HAP-1 (cell line): Measurements from ENCODE around the gene KIF26B.

Experiments used
- DNase-seq, 2 experiments: peaks; one replicate each; pipeline ENCODE4 v3.0.0-alpha.2; 2016 to 2020; ENCODE audit warnings: low spot score in 2 of 2
- H3K27me3 ChIP-seq: fragments of 250-450 bp; sonication (Bioruptor Pico); 2 replicates; pipeline ENCODE4 v1.5.1; 2020; ENCODE audit warnings: low read depth, mild to moderate bottlenecking, moderate library complexity
- H3K36me3 ChIP-seq: fragments of 250-450 bp; sonication (Bioruptor Pico); replicated peaks from 2 replicates; pipeline ENCODE4 v1.5.1; 2020; ENCODE audit warnings: mild to moderate bottlenecking
- H3K4me1 ChIP-seq: fragments of 250-450 bp; sonication (Bioruptor Pico); 2 replicates; pipeline ENCODE4 v1.5.1; 2020; ENCODE audit warnings: mild to moderate bottlenecking
- H3K4me3 ChIP-seq: fragments of 250-450 bp; sonication (Bioruptor Pico); 2 replicates; pipeline ENCODE4 v1.5.1; 2020; ENCODE audit warnings: mild to moderate bottlenecking, moderate library complexity
- H3K9me3 ChIP-seq: fragments of 250-450 bp; sonication (Bioruptor Pico); 2 replicates; pipeline ENCODE4 v1.5.1; 2020; ENCODE audit warnings: mild to moderate bottlenecking, moderate library complexity
- in situ Hi-C: fragments of 300-500 bp; cut with MboI; formaldehyde crosslinking; loops from 3 replicates; pipeline ENCODE4 v1.14.3; 2020; ENCODE audit warnings: low sequenced_read_pairs, inconsistent platforms, mixed read lengths

Gene KIF26B

GRCh38 chr1:245148861-245149260 is 5.9 kb upstream of the KIF26B start:
- in situ Hi-C loops, result no loop called here
- H3K4me1 ChIP-seq, result peaks cover 4% of the 10 kb centered on the region; the same call in 1 of the 2 replicates
- no peak for DNase-seq
- H3K4me3 ChIP-seq, result no peak overlapping the region
- peaks cover 12% of the 10 kb centered on the region for H3K27me3 ChIP-seq
- no peaks in the 10 kb centered on the region for H3K36me3 ChIP-seq
- no peaks in the 10 kb centered on the region for H3K9me3 ChIP-seq

- no peaks in the 10 kb centered on the region for H3K36me3 ChIP-seq
- H3K4me3 ChIP-seq, result peak overlapping the region; percentile 36
- H3K4me1 ChIP-seq, result peaks cover 7% of the 10 kb centered on the region
- no peaks in the 10 kb centered on the region for H3K9me3 ChIP-seq
- peak; percentile 76 to 78 for DNase-seq
- peaks cover 36% of the 10 kb centered on the region for H3K27me3 ChIP-seq
- in situ Hi-C loops, result loop anchor here (25.0 kb wide), 1 partner anchor 1334 kb away; no protein-coding TSS in a partner anchor
These were observed 1.7 kb upstream of the KIF26B start for GRCh38 chr1:245153081-245153551.

- in situ Hi-C loops, result loop anchor here (25.0 kb wide), 1 partner anchor 1334 kb away; no protein-coding TSS in a partner anchor
These were observed 995 bp upstream of the KIF26B start for GRCh38 chr1:245153552-245154428.

GRCh38 chr1:245155272-245156040 is 671 bp downstream of the KIF26B start:
- in situ Hi-C loops, result loop anchor here (5.0 to 25.0 kb wide), 2 partner anchors 847 to 1332 kb away; no protein-coding TSS in a partner anchor
- Histone ChIP-seq H3K4me1 (peaks cover 7% of the 10 kb centered on the region), H3K27me3 (peaks cover 36% of the 10 kb centered on the region), H3K36me3 (no peaks in the 10 kb centered on the region), H3K9me3 (no peaks in the 10 kb centered on the region), H3K4me3 (peak overlapping the region; percentile 36)
- DNase-seq, result peak in 1 of 2 experiments; percentile 32

More at GRCh38 chr1:245153552-245154428, 995 bp upstream of the KIF26B start:
- H3K27me3 ChIP-seq, result peaks cover 36% of the 10 kb centered on the region
- no peaks in the 10 kb centered on the region for H3K36me3 ChIP-seq
- peak in 1 of 2 experiments; percentile 20 for DNase-seq
- H3K9me3 ChIP-seq, result no peaks in the 10 kb centered on the region
- peaks cover 7% of the 10 kb centered on the region for H3K4me1 ChIP-seq
- H3K4me3 ChIP-seq, result peak overlapping the region; percentile 36

- peak overlapping the region; percentile 36 for H3K4me3 ChIP-seq
- peaks cover 7% of the 10 kb centered on the region for H3K4me1 ChIP-seq
- H3K36me3 ChIP-seq, result no peaks in the 10 kb centered on the region
- DNase-seq, result peak; percentile 75 to 91
- H3K27me3 ChIP-seq, result peaks cover 32% of the 10 kb centered on the region
- in situ Hi-C loops, result loop anchor here (5.0 to 25.0 kb wide), 2 partner anchors 846 to 1331 kb away; no protein-coding TSS in a partner anchor
- H3K9me3 ChIP-seq, result no peaks in the 10 kb centered on the region
These were observed 1.4 kb downstream of the KIF26B start for GRCh38 chr1:245156041-245156735.

- Histone ChIP-seq H3K27me3 (peaks cover 29% of the 10 kb centered on the region), H3K4me1 (peaks cover 7% of the 10 kb centered on the region), H3K4me3 (peak overlapping the region; percentile 36), H3K36me3 (no peaks in the 10 kb centered on the region), H3K9me3 (no peaks in the 10 kb centered on the region)
- in situ Hi-C loops, result loop anchor here (5.0 to 25.0 kb wide), 2 partner anchors 845 to 1330 kb away; no protein-coding TSS in a partner anchor
- DNase-seq, result peak in 1 of 2 experiments; percentile 12
These were observed 2.1 kb downstream of the KIF26B start for GRCh38 chr1:245156736-245157505.

GRCh38 chr1:245158913-245159312 is 4.1 kb downstream of the KIF26B start:
- no peaks in the 10 kb centered on the region for H3K36me3 ChIP-seq
- H3K4me1 ChIP-seq, result peaks cover 3% of the 10 kb centered on the region
- peaks cover 23% of the 10 kb centered on the region for H3K27me3 ChIP-seq
- no peaks in the 10 kb centered on the region for H3K9me3 ChIP-seq
- H3K4me3 ChIP-seq, result no peak overlapping the region
- DNase-seq, result no peak
- in situ Hi-C loops, result loop anchor here (5.0 to 25.0 kb wide), 2 partner anchors 843 to 1328 kb away; no protein-coding TSS in a partner anchor

GRCh38 chr1:245160288-245160687 is 5.5 kb downstream of the KIF26B start:
- DNase-seq, result no peak
- H3K36me3 ChIP-seq, result no peaks in the 10 kb centered on the region
- H3K27me3 ChIP-seq, result peaks cover 9% of the 10 kb centered on the region
- no peaks in the 10 kb centered on the region; the same call in 1 of the 2 replicates for H3K4me1 ChIP-seq
- no peak overlapping the region for H3K4me3 ChIP-seq
- in situ Hi-C loops, result loop anchor here (25.0 kb wide), 1 partner anchor 1327 kb away; no protein-coding TSS in a partner anchor
- no peaks in the 10 kb centered on the region for H3K9me3 ChIP-seq

GRCh38 chr1:245160741-245161400 is 6.1 kb downstream of the KIF26B start:
- in situ Hi-C loops, result loop anchor here (25.0 kb wide), 1 partner anchor 1326 kb away; no protein-coding TSS in a partner anchor
- DNase-seq, result no peak
- Histone ChIP-seq H3K36me3 (no peaks in the 10 kb centered on the region), H3K27me3 (peaks cover 3% of the 10 kb centered on the region), H3K9me3 (no peaks in the 10 kb centered on the region), H3K4me1 (no peaks in the 10 kb centered on the region; the same call in 1 of the 2 replicates), H3K4me3 (no peak overlapping the region)

GRCh38 chr1:245161866-245162265 is 7.1 kb downstream of the KIF26B start:
- H3K36me3 ChIP-seq, result no peaks in the 10 kb centered on the region
- no peaks in the 10 kb centered on the region for H3K27me3 ChIP-seq
- in situ Hi-C loops, result loop anchor here (25.0 kb wide), 1 partner anchor 1325 kb away; no protein-coding TSS in a partner anchor
- DNase-seq, result no peak
- no peaks in the 10 kb centered on the region for H3K9me3 ChIP-seq
- H3K4me3 ChIP-seq, result no peak overlapping the region
- H3K4me1 ChIP-seq, result no peaks in the 10 kb centered on the region; the same call in 1 of the 2 replicates

- in situ Hi-C loops, result loop anchor here (25.0 kb wide), 1 partner anchor 1321 kb away; no protein-coding TSS in a partner anchor
- H3K36me3 ChIP-seq, result no peaks in the 10 kb centered on the region
These were observed 11.7 kb downstream of the KIF26B start for GRCh38 chr1:245166471-245166885.

GRCh38 chr1:245168086-245168485 is 13.3 kb downstream of the KIF26B start:
- in situ Hi-C loops, result loop anchor here (25.0 kb wide), 1 partner anchor 1319 kb away; no protein-coding TSS in a partner anchor
- no peak overlapping the region for H3K4me3 ChIP-seq
- no peaks in the 10 kb centered on the region for H3K36me3 ChIP-seq
- H3K27me3 ChIP-seq, result no peaks in the 10 kb centered on the region
- no peaks in the 10 kb centered on the region for H3K9me3 ChIP-seq
- no peak for DNase-seq
- H3K4me1 ChIP-seq, result no peaks in the 10 kb centered on the region

More at GRCh38 chr1:245166471-245166885, 11.7 kb downstream of the KIF26B start:
- no peak for DNase-seq
- H3K9me3 ChIP-seq, result no peaks in the 10 kb centered on the region
- H3K4me1 ChIP-seq, result no peaks in the 10 kb centered on the region
- no peaks in the 10 kb centered on the region for H3K27me3 ChIP-seq
- H3K4me3 ChIP-seq, result no peak overlapping the region
